Activated CD4-positive, alpha-beta T cell treated with anti-CD3 and anti-CD28 coated beads, Interleukin-2, amount 50 U/mL, for 48 hours (primary cell): ENCODE data around the gene BICD2.
A peak's percentile ranks its signal among the peaks of the same experiment; 100 is the strongest.
"Not testable (repeated sequence)": the region's sequence is repeated elsewhere in the genome, so short reads cannot be mapped to it uniquely, and the experiment has no call there.

ENCODE experiments used
- DNase-seq, 2 experiments: peaks; one replicate each; pipeline ENCODE4 v3.0.0-alpha.2; 2020

BICD2 gene

DNA sequence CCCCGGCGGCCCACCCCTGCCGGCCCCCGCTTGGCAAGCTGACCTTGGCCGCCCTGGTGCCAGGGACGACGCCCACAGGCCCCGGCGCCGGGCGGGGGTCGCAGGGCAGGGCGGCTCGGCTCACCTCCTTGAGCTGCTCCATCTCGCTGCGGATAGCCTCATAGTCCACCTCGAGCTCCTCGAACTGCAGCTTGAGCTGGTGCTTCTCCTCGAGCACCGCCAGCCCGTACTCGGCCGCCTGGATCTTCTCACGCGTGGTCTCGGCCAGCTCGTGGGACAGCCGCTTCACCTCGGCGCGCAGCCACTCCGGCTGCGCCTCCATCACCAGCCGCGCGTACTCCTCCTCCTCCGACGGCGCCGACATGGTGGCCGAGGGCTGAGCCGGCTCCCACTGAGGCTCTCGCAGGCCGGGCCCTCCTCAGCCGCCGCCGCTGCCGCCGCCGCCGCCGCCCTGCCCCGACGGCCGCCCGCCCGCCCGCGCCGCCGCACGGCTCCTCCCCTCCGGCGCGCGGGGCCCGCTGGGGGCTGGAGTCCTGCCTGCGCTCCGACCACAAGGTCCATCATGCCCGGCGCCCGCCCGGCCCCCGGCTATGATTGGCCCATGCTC lies at the start of gene BICD2:
BICD2 (minus strand) TSS at position 453 of the 607 bp plus-strand sequence; CDS start at position 364, 89 bp downstream.
- DNase-seq: no peak

GRCh38 chr9:92809629-92810326 lies 45.1 kb upstream of the BICD2 start:
- peak in 1 of 2 experiments; percentile 9 for DNase-seq

DNA sequence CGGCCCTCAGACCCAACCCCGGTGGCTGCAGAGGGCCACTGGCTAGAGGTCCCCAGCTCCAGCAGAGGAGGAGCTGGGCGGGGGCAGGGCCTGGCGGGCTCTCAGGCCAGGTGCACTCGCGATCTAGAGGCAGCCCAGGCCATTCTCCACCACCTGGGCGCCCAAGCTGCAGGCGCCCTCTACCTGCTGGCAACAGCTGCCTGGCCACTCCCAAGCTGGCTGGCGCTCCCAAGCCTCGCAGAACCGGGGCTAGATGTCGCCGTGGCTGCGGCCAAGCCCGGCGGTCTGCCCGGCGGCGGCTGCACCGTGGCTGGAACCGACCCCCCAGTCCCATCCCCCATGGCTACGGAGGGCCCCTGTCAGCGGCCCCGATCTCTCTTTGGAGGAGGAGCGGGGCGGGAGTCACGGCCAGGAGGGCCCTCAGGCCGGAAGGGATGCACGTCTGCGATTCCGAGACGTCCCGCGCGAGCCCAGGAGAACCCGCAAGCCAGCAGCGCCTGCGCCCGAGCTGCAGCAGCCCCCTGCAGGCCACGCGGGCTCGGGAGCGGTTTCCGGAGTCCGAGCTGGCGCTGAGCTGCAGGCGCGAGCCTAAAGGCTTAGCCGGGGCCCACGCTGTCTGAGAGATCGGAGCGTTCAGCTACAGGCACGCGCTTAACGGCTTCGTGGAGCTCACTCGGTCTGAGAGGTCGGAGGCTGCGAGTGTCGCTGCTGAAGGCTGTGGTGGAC lies 44.3 kb upstream of the BICD2 start:
- peak; percentile 61 to 70 for DNase-seq

- peak; percentile 36 to 37 for DNase-seq
These were observed 43.4 kb upstream of the BICD2 start for GRCh38 chr9:92807757-92808725.

GRCh38 chr9:92807031-92807756 lies 42.6 kb upstream of the BICD2 start:
- DNase-seq: no peak

DNA sequence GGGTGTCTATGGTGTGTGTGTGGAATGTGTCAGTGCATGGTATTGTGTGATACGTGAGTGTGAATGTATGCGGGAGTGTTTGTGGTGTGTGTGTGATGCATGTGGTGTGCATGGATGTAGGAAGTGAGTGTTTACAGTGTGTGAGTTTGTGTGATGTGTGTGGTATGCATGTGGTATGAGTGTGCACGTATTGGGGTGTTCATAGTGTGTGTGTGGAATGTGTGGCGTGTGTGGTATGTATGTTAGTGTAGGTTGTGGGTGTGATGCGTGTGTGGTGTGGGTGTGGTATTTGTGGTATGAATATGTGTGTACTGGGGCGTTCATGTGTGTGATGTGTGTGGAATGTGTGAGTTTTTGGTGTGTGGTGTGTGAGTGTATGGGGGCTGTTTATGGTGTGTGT lies 40.1 kb upstream of the BICD2 start:
- DNase-seq: no peak

DNA sequence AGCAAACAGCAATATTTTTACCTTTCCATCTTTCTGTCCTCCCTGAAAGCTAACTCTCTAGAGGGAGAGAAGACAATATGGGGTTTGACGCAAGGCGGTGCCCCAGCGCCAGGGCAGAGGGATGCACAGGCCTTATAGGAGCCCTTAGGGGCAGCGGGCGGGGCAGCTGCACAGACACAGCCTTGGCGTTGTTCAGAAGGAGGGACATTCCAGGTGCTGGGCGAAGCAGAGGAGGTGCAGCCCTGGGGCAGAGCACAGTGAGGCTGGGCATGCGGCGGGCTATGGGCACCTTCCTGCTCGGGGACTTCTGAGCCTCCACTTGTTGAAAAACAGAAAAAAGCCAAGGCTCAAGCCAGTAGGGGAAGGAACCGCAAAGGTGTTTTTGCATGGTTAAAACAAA lies 33.7 kb upstream of the BICD2 start:
- no peak for DNase-seq

- not testable (repeated sequence) for DNase-seq
These were observed 31.7 kb upstream of the BICD2 start for GRCh38 chr9:92796337-92796804.

GRCh38 chr9:92795598-92796336 lies 31.1 kb upstream of the BICD2 start:
- no peak for DNase-seq

DNA sequence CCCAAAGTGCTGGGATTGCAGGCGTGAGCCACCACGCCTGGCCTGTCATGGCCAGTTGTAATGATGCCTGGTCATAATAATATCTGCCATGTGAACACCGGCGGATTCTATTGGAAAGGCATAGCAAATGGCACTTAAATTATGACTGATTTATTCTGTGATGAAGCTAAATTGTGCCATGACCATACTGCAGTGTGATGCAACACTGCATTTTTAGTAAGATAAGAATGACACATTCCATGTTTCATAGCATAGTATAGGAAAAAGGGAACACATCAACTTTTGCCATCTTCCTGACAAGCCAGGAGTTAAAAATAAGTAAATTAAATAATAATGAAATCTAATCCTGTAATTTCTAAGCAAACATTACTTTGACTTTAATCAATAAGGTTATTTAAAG lies 30.4 kb upstream of the BICD2 start:
- DNase-seq: no peak

DNA sequence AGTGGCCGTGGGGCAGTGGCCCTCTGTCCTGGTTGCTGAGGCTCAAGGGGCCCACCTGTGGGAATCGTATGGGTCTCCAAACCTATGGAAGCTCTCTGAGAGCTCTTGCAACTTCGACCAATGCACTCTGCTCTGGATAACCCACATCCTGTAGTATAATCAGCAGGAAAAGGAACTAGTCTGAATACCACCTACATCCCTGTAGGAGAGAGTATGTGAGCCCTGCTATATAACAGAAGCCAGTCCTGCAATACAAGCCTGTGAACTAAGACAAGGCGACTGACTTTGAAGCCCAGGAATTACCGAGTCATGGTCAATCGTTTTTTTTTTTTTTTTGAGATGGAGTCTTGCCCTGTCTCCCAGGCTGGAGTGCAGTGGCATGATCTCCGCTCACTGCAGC lies 29.8 kb upstream of the BICD2 start:
- DNase-seq: no peak

DNA sequence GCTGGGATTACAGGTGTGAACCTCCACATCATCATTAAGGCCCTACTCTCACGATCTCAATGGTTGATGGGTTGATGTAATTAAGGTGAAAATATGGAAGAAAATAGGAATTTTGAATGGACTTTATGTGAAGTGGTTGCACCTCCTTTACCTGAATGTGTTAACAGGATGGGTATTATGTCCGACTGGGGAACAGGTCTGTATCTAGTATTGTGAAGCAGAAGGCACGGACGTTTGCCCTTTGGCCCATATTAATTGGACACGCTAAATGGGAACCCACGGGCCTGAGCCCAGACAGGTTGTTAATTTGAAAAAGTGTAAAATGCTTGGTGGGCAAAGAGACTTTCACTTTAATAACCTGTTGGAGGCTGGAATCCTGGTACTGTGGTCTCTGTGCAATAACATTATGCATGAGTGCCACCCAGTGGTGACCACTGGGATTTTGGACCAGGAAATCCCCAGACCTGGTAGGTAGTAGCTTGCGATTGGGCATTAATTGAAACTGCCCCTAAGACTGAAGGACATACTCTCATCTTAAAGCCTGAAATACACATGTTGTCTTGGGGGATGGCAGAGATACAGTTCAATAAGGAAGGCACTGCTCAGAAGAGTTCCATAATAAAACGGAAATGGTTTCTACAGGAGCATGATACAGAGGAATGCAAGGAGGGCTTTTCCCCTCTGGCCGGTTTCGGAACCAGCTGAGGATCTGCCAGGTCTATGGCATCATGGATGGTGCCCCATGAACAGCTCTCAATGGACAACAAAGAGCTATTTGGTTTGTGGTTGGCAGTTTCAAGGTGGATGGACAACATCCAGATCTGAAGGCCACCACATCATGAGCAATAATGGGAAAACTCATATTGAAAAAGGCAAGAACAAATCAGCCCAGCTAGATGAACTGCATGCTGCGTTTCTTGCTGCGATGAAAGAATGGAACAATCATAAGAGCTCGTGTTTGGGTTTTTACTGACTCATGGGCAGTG lies 26.2 kb upstream of the BICD2 start:
- peak; percentile 75 to 79 for DNase-seq

- no peak for DNase-seq
These were observed 21.7 kb upstream of the BICD2 start for GRCh38 chr9:92786298-92786697.

DNA sequence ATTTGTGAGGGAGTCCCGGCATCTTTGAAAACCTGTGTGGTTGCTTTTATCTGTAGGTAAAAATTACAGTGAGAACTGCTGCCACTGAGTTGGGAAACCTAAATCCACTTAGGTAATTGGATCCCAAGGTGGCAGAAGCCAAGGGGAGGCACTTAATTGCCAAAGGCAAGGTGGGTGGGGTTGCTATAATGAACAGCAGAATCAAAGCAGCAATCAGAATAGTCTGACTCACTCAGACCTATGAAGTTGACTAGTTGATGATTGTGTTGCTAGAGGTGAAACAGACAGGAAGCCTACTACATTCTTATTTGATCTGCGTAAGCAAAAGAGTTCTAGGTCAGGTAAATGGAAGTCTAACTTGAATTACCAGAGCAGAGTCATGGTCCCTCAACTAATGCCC lies 17.3 kb upstream of the BICD2 start:
- DNase-seq: no peak

DNA sequence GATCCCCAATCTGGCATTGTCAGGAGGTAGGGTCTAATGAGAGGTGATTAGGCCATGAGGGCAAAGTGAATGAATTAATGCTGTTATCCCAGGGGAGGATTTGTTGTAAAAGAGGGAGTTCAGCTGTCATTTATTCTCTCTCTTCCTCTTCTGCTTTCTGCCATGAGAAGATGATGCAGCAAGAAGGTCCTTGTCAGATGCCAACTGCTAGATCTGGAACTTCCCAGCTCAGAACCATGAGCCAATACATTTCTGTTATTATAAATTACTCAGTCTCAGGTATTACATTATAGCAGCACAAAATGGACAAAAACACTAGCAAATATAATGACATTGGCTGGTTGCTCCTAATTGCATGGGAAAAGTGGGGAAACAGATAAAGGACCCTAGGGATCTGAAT lies 15.6 kb upstream of the BICD2 start:
- DNase-seq: no peak

DNA sequence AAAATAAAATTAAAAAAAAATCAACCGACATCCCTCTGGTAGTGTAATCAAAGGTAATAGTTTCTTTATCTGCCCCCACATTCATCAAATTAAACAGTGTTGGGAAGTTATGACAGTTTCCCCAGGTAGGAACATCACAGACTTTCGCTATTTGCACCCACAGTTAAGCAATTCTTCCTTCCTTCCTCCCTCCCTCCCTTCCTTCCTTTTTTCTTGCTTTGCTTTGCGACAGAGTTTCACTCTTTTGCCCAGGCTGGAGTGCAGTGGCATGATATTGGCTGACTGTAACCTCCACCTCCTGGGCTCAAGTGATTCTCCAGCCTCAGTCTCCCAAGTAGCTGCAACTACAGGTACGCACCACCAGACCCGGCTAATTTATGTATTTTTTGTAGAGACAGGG lies 10.8 kb upstream of the BICD2 start:
- DNase-seq: no peak

DNA sequence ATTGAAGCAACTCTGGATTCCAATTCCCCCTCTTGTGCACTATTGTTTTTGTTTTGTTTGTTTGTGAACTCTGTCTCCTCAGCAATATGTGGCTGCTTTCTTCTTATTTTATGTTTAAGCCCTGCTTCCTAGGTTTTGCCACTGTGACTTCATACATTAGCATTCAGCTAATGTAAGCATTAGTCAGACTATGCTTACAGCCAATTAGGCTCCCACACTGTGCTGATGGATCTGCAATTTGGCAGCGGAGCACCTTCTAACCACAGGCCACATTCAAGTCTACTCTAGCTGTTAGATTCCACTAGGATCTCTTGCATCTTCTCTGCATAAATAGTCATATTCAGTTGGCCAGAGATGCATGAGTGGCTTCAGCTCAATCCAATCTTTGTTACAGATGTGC lies 9.6 kb upstream of the BICD2 start:
- no peak for DNase-seq

DNA sequence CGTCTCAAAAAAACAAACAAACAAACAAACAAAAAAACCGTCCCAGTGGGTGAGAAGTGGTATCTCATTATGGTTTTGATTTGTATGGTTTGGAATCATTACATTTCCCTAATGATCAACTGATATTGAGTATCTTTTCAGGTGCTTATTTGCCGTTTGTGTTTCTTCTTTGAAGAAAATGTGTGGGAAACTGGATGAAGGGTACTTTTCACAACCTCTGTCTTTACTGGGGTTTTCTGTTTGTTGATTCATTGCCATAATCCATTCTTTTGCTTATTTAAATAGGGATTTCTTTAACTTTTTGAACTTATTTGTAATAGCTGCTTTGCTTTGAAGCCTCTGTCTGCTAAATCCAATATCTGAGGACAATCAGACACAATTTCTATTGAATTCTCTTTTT lies 9.2 kb upstream of the BICD2 start:
- DNase-seq: no peak

- no peak for DNase-seq
These were observed 6.7 kb upstream of the BICD2 start for GRCh38 chr9:92771309-92771708.
